ENCODE results near the gene LRP1-AS.

DNA sequence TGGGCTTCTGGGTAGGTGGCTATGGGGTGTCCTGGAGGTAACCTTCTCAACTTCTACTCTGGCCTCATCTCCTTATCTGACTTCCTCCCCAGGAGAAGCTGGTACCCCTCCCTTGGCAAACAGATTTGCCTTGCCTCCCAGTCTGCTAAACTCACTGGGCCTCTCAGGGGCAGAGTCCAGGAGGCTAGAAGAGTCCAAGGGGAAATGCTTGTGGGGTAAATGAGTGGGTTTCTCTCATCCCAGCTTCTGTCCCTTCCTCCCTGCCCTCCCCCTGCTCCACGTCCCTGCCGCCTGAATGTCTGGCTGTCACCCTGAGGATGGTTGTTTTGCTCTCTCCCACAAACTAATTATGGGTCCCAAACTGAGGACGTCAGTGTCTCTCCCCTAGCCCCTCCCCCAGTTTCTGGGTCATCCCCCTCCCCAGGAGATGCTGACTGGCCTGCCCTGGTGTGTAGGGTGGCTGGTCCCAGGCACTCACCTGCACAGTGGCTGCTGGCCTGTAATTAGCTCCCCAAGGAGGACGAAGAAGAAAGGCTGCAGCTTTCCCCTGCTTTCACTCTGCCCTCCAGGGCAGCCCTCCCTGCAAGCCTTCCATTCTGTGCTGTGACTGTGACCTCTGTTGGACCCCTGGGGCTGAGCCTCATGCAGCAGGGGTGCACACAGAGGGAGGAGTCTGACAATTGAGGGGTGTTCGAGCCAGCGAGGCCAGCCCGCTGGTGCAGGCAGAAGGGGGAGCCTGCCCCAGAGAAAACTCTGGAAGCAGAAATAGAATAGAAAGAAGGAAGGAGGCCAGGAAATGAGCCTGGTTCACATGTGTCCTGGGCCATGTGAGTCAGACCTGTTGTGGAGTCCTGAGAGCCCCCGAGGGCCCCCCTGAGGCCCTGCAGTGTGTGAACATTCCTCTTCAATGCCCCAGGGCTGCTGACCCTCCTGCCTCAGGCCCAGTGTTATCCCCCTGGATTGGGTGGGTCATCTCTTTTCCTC lies at the start of gene LRP1-AS:
- TF ChIP-seq, protein P1, sequence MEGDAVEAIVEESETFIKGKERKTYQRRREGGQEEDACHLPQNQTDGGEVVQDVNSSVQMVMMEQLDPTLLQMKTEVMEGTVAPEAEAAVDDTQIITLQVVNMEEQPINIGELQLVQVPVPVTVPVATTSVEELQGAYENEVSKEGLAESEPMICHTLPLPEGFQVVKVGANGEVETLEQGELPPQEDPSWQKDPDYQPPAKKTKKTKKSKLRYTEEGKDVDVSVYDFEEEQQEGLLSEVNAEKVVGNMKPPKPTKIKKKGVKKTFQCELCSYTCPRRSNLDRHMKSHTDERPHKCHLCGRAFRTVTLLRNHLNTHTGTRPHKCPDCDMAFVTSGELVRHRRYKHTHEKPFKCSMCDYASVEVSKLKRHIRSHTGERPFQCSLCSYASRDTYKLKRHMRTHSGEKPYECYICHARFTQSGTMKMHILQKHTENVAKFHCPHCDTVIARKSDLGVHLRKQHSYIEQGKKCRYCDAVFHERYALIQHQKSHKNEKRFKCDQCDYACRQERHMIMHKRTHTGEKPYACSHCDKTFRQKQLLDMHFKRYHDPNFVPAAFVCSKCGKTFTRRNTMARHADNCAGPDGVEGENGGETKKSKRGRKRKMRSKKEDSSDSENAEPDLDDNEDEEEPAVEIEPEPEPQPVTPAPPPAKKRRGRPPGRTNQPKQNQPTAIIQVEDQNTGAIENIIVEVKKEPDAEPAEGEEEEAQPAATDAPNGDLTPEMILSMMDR (IDR thresholded peaks at IDR 0.05; ENCODE audit: borderline replicate concordance, extremely low read depth, low read length, poor library complexity, severe bottlenecking) = no peak
- TF ChIP-seq EZH2 (IDR thresholded peaks at IDR 0.05; ENCODE audit: borderline replicate concordance, low read depth, low read length, severe bottlenecking) = no peak

Data from DND-41 (cell line).